Hippocampal formation (tissue), 2 donors: ENCODE data around the gene HEATR9.

Experiments
- DNase-seq, 2 donors: peaks; one replicate each; lab custom pipeline; 2025; lab: John Stamatoyannopoulos, UW

The HEATR9 gene

GRCh38 chr17:35865412-35866340, 3.0 kb downstream of the HEATR9 start:
- no peak for DNase-seq

GRCh38 chr17:35864853-35865252, 3.8 kb downstream of the HEATR9 start:
- no peak for DNase-seq

- DNase-seq: no peak
Observed at GRCh38 chr17:35856603-35857002, 12.1 kb downstream of the HEATR9 start.

GRCh38 chr17:35855965-35856364, 12.7 kb downstream of the HEATR9 start:
- DNase-seq: no peak

GRCh38 chr17:35849469-35850348, 19.0 kb downstream of the HEATR9 start:
- DNase-seq: peak; percentile 1 to 33

GRCh38 chr17:35847633-35848373, 20.9 kb downstream of the HEATR9 start:
- DNase-seq: no peak

GRCh38 chr17:35847006-35847405, 21.7 kb downstream of the HEATR9 start:
- DNase-seq: peak in 1 of 2 donors; percentile 11

GRCh38 chr17:35846055-35846809, 22.5 kb downstream of the HEATR9 start:
- no peak for DNase-seq

GRCh38 chr17:35844547-35844946, 24.1 kb downstream of the HEATR9 start:
- DNase-seq: no peak

- DNase-seq: no peak
Observed at GRCh38 chr17:35843698-35844097, 25.0 kb downstream of the HEATR9 start.

- no peak for DNase-seq
Observed at GRCh38 chr17:35842239-35842638, 26.5 kb downstream of the HEATR9 start.

GRCh38 chr17:35841505-35841904, 27.2 kb downstream of the HEATR9 start:
- DNase-seq: no peak

GRCh38 chr17:35841101-35841500, 27.6 kb downstream of the HEATR9 start:
- DNase-seq: no peak

GRCh38 chr17:35825206-35825605, 43.5 kb downstream of the HEATR9 start:
- DNase-seq: no peak

GRCh38 chr17:35821308-35821707, 47.4 kb downstream of the HEATR9 start:
- no peak for DNase-seq

- no peak for DNase-seq
Observed at GRCh38 chr17:35819455-35819854, 49.2 kb downstream of the HEATR9 start.

GRCh38 chr17:35817196-35817595, 51.5 kb downstream of the HEATR9 start:
- no peak for DNase-seq

GRCh38 chr17:35816723-35817122, 52.0 kb downstream of the HEATR9 start:
- no peak for DNase-seq

GRCh38 chr17:35812456-35812855, 56.2 kb downstream of the HEATR9 start:
- no peak for DNase-seq

GRCh38 chr17:35811759-35812158, 56.9 kb downstream of the HEATR9 start:
- no peak for DNase-seq

GRCh38 chr17:35809855-35810461, 58.7 kb downstream of the HEATR9 start:
- DNase-seq: no peak
